Measurements from ENCODE around the gene GAP43. TPM values are rescaled to one million over a fixed set of nuclear protein-coding genes. Genes with fewer than 3 reads are reported as not detected.

Gene GAP43, protein sequence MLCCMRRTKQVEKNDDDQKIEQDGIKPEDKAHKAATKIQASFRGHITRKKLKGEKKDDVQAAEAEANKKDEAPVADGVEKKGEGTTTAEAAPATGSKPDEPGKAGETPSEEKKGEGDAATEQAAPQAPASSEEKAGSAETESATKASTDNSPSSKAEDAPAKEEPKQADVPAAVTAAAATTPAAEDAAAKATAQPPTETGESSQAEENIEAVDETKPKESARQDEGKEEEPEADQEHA
- 1 to 10 TPM in 1 of 4 donors, under 1 TPM in 3; 0.30 to 4.0 (median 0.63) TPM for polyA plus RNA-seq (ENCODE audit: insufficient read length in 4 of 4)

- DNase-seq (ENCODE audit: low read depth in 4 of 4, low spot score in 3 of 4), result peak in 3 of 4 donors; percentile 22 to 28 (median 23)
Observed at GRCh38 chr3:115623044-115623868, at the start of gene GAP43. GAP43 (plus strand) TSS chr3:115623510; CDS start chr3:115623690, 180 bp downstream.

DNA sequence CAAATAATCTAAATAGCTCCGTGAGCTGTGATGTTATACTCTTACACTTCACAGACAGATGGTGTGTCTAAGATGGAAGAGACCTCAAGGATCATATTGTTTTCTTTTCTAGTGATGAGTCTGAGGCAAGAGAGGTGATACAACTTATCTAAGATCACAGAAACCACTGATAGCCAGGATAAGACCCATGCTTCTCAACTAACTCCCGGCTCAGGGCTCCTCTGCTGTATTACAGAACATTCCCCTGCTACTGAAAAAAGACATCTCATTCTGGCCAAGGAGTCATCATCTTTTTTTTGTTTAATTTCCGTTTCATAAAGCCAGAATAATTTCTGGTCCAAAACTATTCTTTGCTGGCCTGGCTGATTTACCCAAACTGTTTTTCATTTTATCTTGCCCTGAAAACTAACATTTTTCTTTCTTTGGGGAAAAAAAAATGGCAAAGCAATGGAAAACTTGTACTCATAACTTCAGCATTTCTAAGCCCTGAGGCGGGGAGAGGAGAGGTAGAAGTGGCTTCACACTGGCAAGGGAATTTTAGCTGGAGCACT is 46.9 kb upstream of the GAP43 start:
- DNase-seq (ENCODE audit: low read depth in 4 of 4, low spot score in 3 of 4), result no peak

GRCh38 chr3:115577000-115577399 is 46.3 kb upstream of the GAP43 start:
- no peak for DNase-seq (ENCODE audit: low read depth in 4 of 4, low spot score in 3 of 4)

DNA sequence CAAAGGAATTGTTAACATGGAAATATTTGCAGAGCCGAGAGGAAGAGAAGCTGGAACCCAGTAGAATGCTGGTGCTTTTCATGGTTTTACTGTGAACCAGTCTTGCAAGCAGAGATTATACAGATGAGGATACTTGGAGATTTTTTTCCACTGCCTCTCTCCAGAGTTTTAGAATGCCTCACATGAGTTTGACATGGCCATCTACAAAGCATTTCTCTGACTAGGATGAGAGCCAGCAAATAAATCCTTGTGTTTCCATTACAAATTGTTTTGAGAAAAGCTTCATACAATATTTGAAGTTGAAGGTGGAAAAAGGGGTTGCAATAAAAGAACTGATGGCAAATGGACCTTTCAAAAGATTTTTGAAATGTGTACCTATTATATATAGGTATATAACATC is 45.0 kb upstream of the GAP43 start:
- no peak for DNase-seq (ENCODE audit: low read depth in 4 of 4, low spot score in 3 of 4)

- no peak for DNase-seq (ENCODE audit: low read depth in 4 of 4, low spot score in 3 of 4)
Observed at GRCh38 chr3:115580566-115580965, 42.7 kb upstream of the GAP43 start.

DNA sequence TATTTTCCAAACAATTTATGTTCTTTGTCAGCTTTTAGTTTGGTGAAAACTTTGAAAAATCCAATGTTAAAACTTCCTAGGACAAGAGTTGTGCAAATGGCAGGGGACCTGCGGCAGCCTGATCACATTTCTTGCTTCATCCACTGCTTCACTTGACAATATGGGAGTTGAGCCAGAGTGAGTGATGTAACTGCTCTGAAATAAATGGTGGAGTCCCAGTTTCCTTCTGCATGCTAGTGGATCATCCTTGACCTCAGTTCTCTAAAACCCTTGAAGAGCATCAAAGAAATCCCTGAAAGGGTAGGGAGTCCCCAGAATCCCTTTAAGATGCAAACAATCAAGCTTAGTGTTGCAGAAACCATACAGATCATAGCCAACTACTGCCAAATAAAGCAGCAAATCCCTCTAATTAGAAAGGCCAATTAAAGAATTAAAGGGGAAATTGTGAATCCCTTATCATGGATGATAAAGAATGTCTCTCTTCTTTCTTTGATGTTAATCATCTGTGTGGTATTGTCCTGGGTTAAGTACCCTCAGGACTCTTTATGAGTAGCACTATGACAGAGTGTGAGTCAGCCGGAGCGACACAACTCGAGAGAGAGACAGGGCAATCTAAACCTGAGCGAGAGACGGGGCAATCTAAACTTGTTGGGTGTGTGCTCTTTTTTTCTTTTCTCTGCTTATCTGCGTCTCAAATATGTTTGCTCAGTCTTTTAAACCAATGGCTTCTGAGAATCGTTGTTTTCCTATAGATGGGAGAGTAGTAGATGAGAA is 41.8 kb upstream of the GAP43 start:
- no peak for DNase-seq (ENCODE audit: low read depth in 4 of 4, low spot score in 3 of 4)

DNA sequence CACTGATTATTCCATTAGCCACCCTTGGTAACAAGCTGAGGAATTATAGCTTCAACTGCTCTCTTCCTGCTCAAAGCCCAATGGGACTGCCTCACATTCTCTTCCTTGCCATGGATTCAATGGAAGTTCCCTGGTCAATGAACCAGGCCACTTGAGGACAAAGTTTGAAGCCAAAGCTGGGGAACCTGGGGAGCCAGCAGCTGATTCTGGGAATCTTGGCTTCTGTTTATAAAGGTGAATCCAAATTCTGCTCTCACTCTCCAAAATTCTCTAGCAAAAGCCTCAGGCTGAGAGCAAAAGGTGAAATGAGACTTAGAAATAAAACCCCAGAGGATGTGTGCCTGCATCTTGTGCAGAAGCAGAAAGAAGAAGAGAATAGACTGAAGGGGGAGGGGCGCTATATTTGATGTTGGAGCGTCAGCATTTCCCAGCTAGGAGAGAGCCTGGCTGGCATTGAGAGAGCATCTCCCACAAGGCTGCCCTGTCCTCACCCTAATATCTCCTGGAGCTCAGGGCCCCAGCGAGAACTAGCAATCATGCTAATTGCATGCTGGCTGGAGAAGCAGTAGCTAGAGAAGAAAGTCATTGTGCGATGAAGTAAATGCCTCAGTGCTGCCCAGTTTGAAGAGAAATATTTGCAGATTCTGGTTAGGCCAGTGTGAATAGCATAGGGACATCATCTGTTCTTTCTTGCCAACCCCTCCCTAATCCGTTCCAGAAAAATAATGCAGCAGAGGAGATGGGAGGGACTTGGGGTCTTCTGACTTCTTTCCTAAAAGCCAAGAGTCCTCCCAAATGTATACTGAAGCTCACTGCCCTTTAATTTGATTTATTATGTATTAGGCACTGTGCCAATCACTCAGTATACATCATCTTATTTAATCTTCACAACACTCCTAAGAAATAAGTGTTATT is 34.9 kb upstream of the GAP43 start:
- no peak for DNase-seq (ENCODE audit: low read depth in 4 of 4, low spot score in 3 of 4)

DNA sequence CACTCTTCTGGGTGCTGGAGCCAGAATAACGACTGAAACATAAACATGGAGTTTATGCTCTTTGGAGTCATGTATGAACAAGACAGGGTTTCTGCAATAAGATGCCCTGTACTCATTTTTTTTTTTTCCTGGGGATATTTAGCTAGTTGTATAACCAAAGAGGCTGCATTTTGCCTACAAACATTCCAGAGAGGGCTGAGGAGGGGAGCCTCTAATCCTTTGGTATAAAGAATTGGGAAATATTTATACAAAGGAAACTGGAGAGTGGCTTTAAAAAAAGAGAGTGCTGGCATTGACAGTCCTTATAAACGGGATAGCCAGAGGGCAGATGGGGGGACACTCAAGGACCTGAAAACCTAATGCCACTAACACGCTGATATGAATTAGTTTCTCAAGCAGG is 32.4 kb upstream of the GAP43 start:
- DNase-seq (ENCODE audit: low read depth in 4 of 4, low spot score in 3 of 4), result no peak

- DNase-seq (ENCODE audit: low read depth in 4 of 4, low spot score in 3 of 4), result no peak
Observed at GRCh38 chr3:115595611-115596275, 27.6 kb upstream of the GAP43 start.

- DNase-seq (ENCODE audit: low read depth in 4 of 4, low spot score in 3 of 4), result no peak
Observed at GRCh38 chr3:115598216-115598615, 25.1 kb upstream of the GAP43 start.

GRCh38 chr3:115602194-115602593 is 21.1 kb upstream of the GAP43 start:
- no peak for DNase-seq (ENCODE audit: low read depth in 4 of 4, low spot score in 3 of 4)

- DNase-seq (ENCODE audit: low read depth in 4 of 4, low spot score in 3 of 4), result no peak
Observed at GRCh38 chr3:115611630-115612029, 11.7 kb upstream of the GAP43 start.

DNA sequence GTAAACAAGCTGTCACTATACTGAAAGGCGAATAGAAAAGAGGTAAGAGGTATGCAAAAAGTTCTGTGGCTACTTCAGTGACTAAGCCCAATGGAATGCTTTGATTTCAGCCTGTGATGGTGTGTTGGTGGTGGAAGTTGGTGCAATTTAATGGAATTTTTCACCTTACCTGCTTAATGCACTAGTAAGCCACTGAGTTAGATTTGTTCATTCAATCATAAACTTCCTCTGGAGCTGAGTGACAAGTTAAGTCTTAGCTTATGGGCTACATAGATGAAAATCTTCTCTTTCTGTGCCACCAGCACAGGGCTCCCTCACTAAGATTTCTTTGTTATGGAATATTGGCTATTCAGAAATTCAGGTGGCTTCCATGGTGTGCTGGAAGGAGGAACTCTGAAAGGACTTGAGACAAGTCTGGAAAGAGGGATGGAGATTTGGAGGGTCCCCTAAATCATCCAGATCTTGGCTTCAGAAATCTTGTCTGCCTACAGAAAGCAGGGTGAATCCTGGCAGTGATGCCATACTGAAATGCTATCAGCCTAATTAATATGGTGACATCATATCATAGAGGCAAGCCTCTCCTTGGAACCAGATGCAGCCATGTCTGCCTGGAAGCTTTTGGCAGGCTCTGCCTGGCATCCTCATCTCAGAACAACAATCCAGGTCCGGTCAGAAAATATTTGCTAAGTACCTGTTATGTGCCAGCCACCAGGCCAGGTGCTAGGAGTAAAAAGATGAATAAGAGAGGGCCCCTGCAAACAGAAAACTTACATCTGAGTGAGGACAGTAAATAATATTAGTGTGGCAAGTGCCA is 8.1 kb upstream of the GAP43 start:
- DNase-seq (ENCODE audit: low read depth in 4 of 4, low spot score in 3 of 4), result no peak

- DNase-seq (ENCODE audit: low read depth in 4 of 4, low spot score in 3 of 4), result no peak
Observed at GRCh38 chr3:115616461-115616860, 6.8 kb upstream of the GAP43 start.

DNA sequence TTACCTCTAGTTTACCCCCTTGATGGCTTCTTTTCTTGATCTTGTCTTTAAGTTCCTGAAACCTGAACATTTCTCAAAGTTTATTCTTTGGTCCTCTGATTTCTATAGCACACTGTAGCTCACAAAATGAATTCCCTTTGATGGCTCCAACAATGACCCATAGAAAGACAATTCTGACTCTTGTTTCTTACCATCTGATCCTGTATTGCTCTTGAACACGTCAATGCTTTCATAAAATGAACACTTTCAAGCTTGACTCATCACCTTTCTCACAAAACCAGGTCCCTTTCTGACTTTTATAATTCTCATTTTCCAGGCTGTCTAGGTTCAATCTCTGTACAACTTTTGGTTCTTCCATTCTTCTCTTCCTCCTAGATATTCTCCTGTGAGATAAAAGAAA is 5.7 kb upstream of the GAP43 start:
- DNase-seq (ENCODE audit: low read depth in 4 of 4, low spot score in 3 of 4), result no peak

DNA sequence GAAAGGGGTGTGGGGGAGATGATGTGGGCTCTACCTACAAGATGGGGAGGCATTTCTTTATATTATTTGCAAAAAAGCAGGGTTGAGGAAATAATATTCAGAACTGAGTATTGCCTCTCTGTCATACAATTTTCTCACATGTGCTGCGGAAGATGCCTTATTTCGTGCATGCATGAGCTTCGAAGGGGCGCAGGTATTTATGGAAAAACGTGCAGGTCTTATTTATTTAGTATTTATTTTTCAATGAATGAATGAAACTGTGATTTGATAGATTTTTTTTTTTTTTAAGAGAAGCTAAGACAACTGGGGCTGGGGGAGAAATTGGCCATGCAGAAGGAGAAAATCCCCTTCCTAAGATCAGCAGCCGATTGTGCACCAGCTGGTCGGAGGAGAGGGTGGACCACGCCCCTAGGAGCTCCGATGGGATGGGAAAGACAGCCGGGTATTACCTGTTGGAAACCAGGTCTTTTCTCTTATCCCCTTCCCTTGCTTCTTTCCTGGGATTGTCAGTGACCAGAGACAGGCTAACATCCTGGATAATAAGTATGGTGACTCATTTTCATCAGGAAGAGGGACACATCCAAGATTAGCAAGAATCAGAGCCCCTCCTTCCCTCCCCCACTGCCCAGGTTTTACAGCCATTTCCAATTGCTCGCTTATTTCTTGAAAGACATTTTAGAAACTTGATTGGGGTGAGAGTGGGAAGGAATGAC is 875 bp downstream of the GAP43 start:
- no peak for DNase-seq (ENCODE audit: low read depth in 4 of 4, low spot score in 3 of 4)

DNA sequence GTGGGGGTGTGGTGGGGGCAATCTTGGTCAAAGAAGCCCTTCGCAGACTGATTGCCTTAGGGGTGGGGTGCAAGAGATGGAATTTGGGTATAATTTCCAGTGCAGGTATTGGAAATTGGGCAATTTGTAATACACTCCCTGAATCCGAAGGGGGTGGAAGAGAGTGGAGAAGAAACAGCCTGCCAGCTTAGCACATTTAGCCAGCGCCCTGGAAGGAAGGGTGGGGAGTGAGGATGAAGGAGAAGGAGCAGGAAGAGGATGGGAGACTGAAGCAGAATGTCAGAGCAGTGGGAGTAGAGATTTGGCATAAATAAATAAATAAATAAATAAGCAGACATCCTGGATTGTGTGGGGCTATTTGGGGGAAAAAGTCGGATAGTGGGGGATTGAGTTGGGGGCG is 1.6 kb downstream of the GAP43 start:
- DNase-seq (ENCODE audit: low read depth in 4 of 4, low spot score in 3 of 4), result no peak

GRCh38 chr3:115626006-115626409 is 2.7 kb downstream of the GAP43 start:
- DNase-seq (ENCODE audit: low read depth in 4 of 4, low spot score in 3 of 4), result no peak

All from right renal pelvis (tissue), 4 donors.